Anterior cingulate cortex (tissue), 58 donors: Measurements from ENCODE around the gene ZNF213.

Source experiments
- DNase-seq, 58 donors: peaks; one replicate each; lab custom pipeline; 2025; lab: John Stamatoyannopoulos, UW

ZNF213 gene

GRCh38 chr16:3099732-3100499 lies 34.9 kb upstream of the ZNF213 start:
- peak in 42 of 58 donors; percentile 5 to 66 (median 32) for DNase-seq

DNA sequence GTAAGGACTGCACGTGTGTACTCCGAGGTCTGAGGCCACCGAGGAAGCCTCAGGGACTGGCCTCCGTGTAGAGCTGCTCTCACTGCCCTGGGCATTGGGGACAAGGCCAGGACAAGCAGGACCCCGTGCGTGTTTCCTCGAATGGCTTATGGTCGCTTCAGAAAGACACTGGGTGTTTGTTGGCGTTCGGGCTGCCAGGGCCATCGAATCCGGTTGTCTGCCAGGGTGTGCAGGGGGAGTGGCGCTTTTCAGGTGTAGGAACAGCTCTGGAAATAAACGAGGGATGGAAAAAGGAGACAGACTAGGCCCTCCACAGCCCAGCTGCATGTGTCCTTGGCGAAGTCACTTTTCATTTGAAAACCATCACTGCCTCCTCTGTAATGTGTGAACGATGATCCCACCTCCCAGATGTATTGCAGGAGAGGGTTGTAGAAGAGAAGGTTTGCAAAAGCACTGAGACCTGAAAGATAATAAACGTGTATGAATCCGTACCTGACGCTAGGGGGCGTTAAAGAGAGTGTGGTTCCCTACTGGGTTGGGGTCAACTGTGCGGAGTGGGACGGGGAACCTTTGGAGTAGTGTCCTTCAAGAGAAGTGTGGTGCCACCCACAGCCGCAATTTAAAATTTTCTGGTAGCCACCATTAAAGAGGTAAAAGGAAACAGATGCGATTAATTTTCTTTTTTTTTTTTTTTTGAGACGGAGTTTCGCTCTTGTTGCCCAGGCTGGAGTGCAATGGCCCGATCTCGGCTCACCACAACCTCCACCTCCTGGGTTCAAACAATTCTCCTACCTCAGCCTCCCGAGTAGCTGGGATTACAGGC lies 33.6 kb upstream of the ZNF213 start:
- no peak for DNase-seq

- no peak for DNase-seq
Measured at GRCh38 chr16:3101841-3102470, 32.9 kb upstream of the ZNF213 start.

DNA sequence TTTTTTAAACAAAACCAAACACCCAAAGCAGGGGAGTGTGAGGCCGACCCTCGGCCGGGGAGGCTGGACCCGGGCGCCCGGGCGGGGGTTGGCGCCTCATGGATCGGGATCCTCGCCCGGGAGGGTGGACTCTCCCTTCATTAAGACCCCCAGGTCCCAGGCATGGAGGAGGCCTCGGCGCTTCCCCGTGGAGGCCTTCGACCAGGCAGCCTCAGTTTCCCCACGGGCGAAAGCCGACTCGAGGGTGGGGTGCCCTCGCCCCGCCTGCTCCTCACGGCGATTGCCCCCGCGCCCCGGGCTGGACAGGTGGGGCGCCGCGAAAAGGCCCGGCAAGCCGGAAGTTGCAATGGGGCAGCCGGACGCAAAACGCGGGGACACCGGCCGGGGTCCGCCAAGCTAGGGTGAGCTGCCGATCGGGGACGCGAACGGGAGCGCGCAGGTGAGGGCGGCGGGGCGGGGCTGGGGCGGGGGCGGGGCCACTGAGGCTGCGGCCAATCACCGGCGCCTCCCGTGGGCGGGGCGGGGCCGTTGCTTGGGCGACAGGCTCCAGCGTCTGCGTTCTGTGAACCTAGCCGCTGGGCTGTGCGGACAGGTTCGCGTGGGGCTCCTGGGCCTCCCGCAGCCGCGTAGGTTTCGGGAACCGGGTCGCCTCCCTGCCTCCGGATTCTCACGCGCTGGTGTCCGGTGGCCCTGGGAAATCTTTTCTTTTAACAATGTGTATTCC lies 28.5 kb upstream of the ZNF213 start:
- DNase-seq, result peak; percentile 31 to 95 (median 85)

DNA sequence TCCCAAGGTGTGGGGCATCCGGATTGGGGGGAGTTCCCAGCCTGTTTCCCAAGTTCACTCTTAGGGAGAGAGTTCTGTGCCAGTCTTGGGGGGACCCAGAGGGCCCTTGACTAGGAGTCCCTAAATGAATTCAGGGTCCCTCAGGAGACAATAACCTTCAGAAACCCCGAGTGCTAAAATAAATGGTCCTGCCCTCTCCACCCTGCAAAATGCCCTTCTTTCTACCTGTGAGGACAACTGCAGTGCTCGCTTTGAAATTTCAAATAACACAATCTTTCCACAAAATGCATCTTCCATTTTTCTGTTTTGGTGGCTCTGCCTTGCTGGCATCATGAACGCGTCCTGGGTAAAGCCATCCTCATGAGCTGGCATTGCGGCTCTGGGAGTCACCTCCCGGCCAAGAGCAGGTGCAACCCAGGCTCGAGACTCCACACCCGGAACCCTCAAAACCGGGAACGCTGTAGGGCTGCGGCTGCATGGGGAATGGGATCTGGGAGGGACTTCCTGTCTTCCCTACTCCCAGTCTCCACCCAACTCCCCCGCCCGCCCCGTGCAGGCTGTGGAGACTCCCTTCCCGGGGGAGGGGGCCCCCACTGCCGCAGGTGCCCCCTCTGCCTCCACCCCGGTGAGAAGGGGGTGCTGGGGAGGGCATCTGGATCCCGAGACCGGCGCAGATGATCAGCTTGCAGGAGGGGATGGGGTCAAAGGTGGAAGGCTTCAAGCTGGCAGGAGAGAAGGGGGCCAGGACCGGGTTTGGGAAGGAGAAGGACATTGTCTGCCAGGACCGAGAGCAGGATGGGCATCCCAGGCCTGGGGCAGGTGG lies 22.6 kb upstream of the ZNF213 start, which contains the start of gene ZNF205:
ZNF205 (plus strand) TSS at position 529 of the 823 bp plus-strand sequence. CDS start 845 bp downstream, outside the sequence.
- DNase-seq, result peak in 57 of 58 donors; percentile 6 to 87 (median 65)

DNA sequence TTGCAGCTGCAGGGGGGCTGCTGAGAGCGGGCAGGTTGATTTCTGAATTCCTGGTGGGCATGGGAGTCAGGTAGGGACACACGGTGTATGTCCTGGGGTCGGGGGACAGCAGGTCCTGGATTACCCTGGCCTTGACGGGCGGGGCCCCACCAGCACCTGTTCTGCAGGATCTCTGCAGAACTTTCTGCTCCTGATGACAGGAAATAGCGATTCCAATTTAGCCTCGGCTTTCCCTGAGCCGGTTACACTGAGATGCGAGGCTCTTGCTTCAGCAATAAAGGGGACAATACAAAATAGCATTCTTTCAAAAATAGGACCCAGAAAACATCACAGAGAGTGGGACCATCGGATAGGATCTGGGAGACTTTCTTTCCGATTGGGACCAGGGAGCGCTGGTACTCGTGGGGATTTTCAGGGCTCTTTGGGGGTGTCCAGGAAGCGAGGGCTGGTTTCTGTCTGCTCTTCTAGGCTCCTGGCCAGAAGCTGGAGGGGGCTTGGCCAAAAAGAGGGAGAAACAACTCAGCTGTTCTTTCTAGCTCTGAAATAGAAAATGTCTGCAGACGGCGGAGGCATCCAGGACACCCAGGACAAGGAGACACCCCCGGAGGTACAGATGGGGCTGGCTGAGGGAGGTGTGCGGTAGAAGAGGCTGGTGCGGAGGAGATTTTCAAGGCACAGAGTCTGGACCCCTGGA lies 21.8 kb upstream of the ZNF213 start:
- DNase-seq, result peak in 11 of 58 donors; percentile 9 to 34 (median 14)

DNA sequence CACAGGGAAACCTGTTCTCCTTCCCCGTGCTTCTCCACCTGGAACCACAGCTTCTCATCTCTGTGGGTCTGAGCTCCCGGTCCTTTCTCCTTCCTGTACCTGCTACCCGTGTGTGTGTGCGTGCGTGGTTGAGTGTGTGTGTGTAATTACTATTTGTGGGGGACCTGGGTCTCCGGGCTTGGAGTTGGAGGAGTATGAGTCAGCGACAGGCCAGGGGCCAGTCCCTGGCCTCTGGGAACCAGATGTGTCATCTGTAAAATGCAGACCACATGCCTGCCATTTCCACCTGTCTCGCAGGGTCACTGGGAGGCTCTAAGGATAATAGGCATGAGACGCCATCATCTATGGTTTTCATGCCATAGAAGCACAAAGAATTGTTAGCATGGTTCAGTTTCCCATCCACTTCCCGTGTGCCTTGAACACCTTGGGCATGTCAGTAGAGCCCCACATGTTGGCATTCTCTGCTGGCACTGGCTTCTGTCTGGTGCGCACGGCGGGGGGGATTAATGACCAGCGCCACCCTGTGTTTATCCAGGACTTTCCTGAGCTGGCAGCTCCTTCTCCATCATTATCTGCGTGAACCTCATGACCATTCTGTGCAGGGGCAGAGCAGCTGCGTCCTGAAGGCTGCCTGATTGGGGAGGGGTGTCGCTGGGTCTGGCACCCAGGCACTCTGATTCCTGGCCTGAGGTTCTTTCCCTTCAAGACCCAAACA lies 20.9 kb upstream of the ZNF213 start:
- DNase-seq, result no peak

GRCh38 chr16:3115003-3115402 lies 19.8 kb upstream of the ZNF213 start:
- DNase-seq, result no peak

DNA sequence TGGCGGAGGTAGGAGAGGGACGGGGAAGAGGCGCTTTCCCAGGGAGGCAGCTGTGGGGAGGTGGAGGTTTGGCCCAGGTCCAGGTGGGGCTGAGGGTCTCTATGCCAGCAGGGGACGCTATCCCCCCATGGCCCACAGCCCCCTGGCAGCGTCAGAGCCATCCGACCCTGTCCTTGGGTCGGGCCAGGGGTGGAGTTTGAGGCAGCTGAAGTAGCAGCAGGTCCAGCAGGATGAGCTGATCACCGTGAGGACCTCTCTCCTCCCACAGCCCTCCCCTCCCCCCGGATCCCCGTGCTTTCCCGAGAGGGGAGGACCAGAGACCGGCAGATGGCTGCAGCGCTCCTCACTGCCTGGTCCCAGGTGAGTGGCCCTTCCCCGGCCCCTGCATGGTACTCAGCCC lies 19.3 kb upstream of the ZNF213 start:
- DNase-seq, result no peak

GRCh38 chr16:3118204-3118790 lies 16.5 kb upstream of the ZNF213 start:
- no peak for DNase-seq

GRCh38 chr16:3118846-3119245 lies 16.0 kb upstream of the ZNF213 start:
- DNase-seq, result no peak

DNA sequence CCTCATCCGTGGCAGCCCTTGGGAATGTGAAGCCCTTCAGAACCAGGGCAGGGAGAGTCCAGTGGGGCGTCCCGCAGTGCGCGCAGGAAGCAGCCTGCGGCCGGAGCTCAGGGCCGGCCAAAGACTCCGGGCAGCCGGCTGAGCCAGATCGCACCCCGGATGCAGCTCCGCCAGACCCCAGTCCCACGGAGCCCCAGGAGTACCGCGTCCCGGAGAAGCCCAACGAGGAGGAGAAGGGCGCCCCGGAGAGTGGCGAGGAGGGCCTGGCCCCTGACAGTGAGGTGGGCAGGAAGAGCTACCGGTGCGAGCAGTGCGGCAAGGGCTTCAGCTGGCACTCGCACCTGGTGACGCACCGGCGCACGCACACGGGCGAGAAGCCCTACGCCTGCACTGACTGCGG lies 15.5 kb upstream of the ZNF213 start:
- no peak for DNase-seq

- no peak for DNase-seq
Measured at GRCh38 chr16:3119701-3120408, 15.0 kb upstream of the ZNF213 start.

DNA sequence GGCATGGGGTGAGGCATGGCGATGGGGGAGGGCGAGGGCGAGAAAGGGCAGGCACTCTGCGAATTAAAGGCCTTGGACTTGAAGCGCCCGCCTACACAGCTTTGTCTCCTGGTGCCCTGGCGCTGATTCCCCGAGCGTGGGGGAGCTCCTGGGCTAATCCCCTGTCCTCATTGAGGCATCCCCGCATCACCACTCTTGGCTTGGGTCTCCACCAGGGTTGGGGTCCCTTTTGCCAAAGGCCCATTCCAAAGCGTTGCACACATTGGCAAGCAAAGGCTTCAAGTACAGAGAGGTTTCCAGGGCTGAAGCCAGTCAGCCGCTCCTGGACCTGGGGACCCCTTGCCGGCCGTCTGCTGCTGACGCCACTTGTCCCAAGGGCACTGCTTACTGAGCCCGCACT lies 14.4 kb upstream of the ZNF213 start:
- no peak for DNase-seq

GRCh38 chr16:3121851-3122467 lies 12.9 kb upstream of the ZNF213 start:
- peak in 1 of 58 donors; percentile 7 for DNase-seq

DNA sequence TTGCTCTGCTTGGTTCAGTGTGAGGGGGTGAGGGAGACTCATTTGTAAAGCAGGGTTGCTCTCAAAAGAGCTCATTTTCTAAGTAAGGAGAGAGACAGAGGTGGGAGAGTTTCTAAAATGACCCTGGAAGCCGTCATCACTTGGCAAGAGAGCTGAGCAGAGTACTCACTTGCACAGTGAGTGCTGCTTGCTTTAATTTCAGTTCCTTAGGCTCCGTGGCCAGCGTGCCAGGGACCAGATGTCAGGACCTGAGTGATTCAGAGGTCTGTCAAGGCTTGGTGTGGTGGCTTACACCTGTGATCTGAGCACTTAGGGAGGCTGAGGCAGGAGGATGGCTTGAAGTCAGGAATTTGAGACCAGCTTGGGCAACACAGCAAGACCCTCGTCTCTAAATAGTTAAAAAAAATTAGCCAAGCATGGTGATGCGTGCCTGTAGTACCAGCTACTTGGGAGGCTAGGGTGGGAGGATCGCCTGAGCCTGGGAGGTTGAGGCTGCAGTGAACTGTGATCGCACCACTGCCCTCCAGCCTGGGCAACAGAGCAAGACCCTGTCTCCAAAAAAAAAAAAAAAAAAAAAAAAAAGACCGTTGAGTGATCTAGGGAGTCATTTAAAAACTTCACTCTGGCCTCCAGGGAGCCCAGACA lies 11.8 kb upstream of the ZNF213 start:
- no peak for DNase-seq
